Activated CD8-positive, alpha-beta T cell treated with anti-CD3 and anti-CD28 coated beads for 36 hours (primary cell): ENCODE results near the gene SEMA7A. TPM values are rescaled to one million over a fixed set of nuclear protein-coding genes. Genes with fewer than 3 reads are reported as not detected.

Experiments
- ATAC-seq: fragments of 200-7000 bp; cut with Tn5 transposase; one replicate; pipeline ENCODE4 v1.10.0; 2021; ENCODE audit warnings: mild to moderate bottlenecking, moderate library complexity
- CTCF ChIA-PET: fragments of 350-600 bp; sonication (Branson Sonifier 250); formaldehyde crosslinking; loops from one replicate; lab custom pipeline; 2021; ENCODE audit warnings: antibody characterized with exemption; lab: Charles Lee
- POLR2A ChIA-PET: fragments of 350-600 bp; sonication (Branson Sonifier 250); formaldehyde crosslinking; loops from one replicate; lab custom pipeline; 2021; ENCODE audit warnings: antibody characterized with exemption; lab: Charles Lee
- DNase-seq: peaks from one replicate; pipeline ENCODE4 v3.0.0-alpha.2; 2020
- H3K27ac Mint-ChIP-seq: one replicate; pipeline ENCODE4 v1.8.0; 2021; ENCODE audit warnings: mild to moderate bottlenecking, mixed read lengths
- H3K27me3 Mint-ChIP-seq: one replicate; pipeline ENCODE4 v1.8.0; 2021; ENCODE audit warnings: mixed read lengths
- H3K36me3 Mint-ChIP-seq: one replicate; pipeline ENCODE4 v1.8.0; 2021; ENCODE audit warnings: low read depth, mixed read lengths
- H3K4me1 Mint-ChIP-seq: one replicate; pipeline ENCODE4 v1.8.0; 2021; ENCODE audit warnings: low read depth, mixed read lengths
- H3K4me3 Mint-ChIP-seq: one replicate; pipeline ENCODE4 v1.8.0; 2021; ENCODE audit warnings: mild to moderate bottlenecking, moderate library complexity, mixed read lengths
- H3K9me3 Mint-ChIP-seq: one replicate; pipeline ENCODE4 v1.8.0; 2021; ENCODE audit warnings: mixed read lengths
- CTCF ChIP-seq: fragments of 200-600 bp; IDR thresholded peaks from one replicate; pipeline ENCODE4 v1.8.0; 2022; ENCODE audit warnings: antibody characterized with exemption, mild to moderate bottlenecking
- intact Hi-C: fragments of 100-400 bp; cut with micrococcal nuclease; formaldehyde crosslinking; loops from one replicate; pipeline ENCODE4 v1.10.0; 2022
- total RNA-seq, 2 experiments: library from RNA; stranded (reverse); gene quantifications; one replicate each; pipeline ENCODE4 v1.2.3, GENCODE V29; 2021

The SEMA7A gene
- total RNA-seq, 2 experiments from 2014 or later = 62.4 TPM

- H3K27ac Mint-ChIP-seq = peak overlapping the region; percentile 96
- POLR2A ChIA-PET = interaction anchor here (1.3 to 6.7 kb wide), 3 partner anchors 10 to 16 kb away, joined by 3 to 141 read pairs (median 4); no protein-coding TSS in a partner anchor
- H3K9me3 Mint-ChIP-seq = no peaks in the 10 kb centered on the region
- H3K4me1 Mint-ChIP-seq = peaks cover 79% of the 10 kb centered on the region
- no peaks in the 10 kb centered on the region for H3K36me3 Mint-ChIP-seq
- H3K27me3 Mint-ChIP-seq = no peaks in the 10 kb centered on the region
- intact Hi-C loops = no loop called here
- CTCF ChIA-PET = interaction anchor here (4.0 to 17.3 kb wide), 2 partner anchors 9 to 51 kb away, joined by 40 to 840 read pairs; partner anchors contain the start of gene SEMA7A
- no peak for ATAC-seq
- DNase-seq = no peak
- H3K4me3 Mint-ChIP-seq = no peak overlapping the region
- no peak for TF ChIP-seq CTCF
These were observed 47.1 kb downstream of the SEMA7A start for GRCh38 chr15:74386496-74387140.

- Mint-ChIP-seq H3K4me3 (no peak overlapping the region), H3K27ac (peak overlapping the region; percentile 96), H3K4me1 (peaks cover 74% of the 10 kb centered on the region), H3K9me3 (no peaks in the 10 kb centered on the region), H3K27me3 (no peaks in the 10 kb centered on the region), H3K36me3 (no peaks in the 10 kb centered on the region)
- no peak for TF ChIP-seq CTCF
- POLR2A ChIA-PET = interaction anchor here (1.7 to 6.7 kb wide), 4 partner anchors 9 to 488 kb away, joined by 4 to 141 read pairs (median 26); partner anchors contain the start of gene CLK3
- intact Hi-C loops = loop anchor here (2.0 kb wide), 1 partner anchor 17 kb away; no protein-coding TSS in a partner anchor
- DNase-seq (no peak), ATAC-seq (no peak)
- CTCF ChIA-PET = interaction anchor here (1.6 to 17.3 kb wide), 7 partner anchors 10 to 104 kb away, joined by 6 to 840 read pairs (median 26); partner anchors contain the start of genes SEMA7A and UBL7
These were observed 48.0 kb downstream of the SEMA7A start for GRCh38 chr15:74385733-74386132.

GRCh38 chr15:74384881-74385643 is 48.7 kb downstream of the SEMA7A start:
- POLR2A ChIA-PET = interaction anchor here (0.7 to 6.7 kb wide), 12 partner anchors 9 to 489 kb away, joined by 3 to 141 read pairs (median 4); partner anchors contain the start of genes ARID3B, CLK3 and UBL7
- Mint-ChIP-seq H3K27ac (peak overlapping the region; percentile 96), H3K4me3 (peak overlapping the region; percentile 30), H3K27me3 (no peaks in the 10 kb centered on the region), H3K9me3 (no peaks in the 10 kb centered on the region), H3K4me1 (peaks cover 72% of the 10 kb centered on the region), H3K36me3 (no peaks in the 10 kb centered on the region)
- intact Hi-C loops = loop anchor here (2.0 kb wide), 1 partner anchor 18 kb away; no protein-coding TSS in a partner anchor
- peak; percentile 89 for DNase-seq
- TF ChIP-seq CTCF = no peak
- CTCF ChIA-PET = interaction anchor here (1.1 to 17.3 kb wide), 9 partner anchors 10 to 158 kb away, joined by 3 to 840 read pairs (median 24); partner anchors contain the start of genes SEMA7A and UBL7
- peak; percentile 75 for ATAC-seq

GRCh38 chr15:74384566-74384880 is 49.2 kb downstream of the SEMA7A start:
- Mint-ChIP-seq H3K27me3 (no peaks in the 10 kb centered on the region), H3K9me3 (no peaks in the 10 kb centered on the region), H3K36me3 (no peaks in the 10 kb centered on the region), H3K4me3 (peak overlapping the region; percentile 30), H3K27ac (peak overlapping the region; percentile 96), H3K4me1 (peaks cover 72% of the 10 kb centered on the region)
- POLR2A ChIA-PET = interaction anchor here (0.7 to 6.7 kb wide), 13 partner anchors 8 to 489 kb away, joined by 3 to 141 read pairs (median 4); partner anchors contain the start of genes ARID3B, CLK3 and UBL7
- intact Hi-C loops = loop anchor here (2.0 kb wide), 1 partner anchor 18 kb away; no protein-coding TSS in a partner anchor
- DNase-seq (no peak), ATAC-seq (peak; percentile 3)
- CTCF ChIA-PET = interaction anchor here (1.1 to 17.3 kb wide), 9 partner anchors 9 to 158 kb away, joined by 3 to 840 read pairs (median 24); partner anchors contain the start of genes SEMA7A and UBL7
- no peak for TF ChIP-seq CTCF
